Activated CD4-positive, alpha-beta memory T cell treated with anti-CD3 and anti-CD28 coated beads for 36 hours (primary cell): ENCODE results near the gene E2F3. TPM values are rescaled to one million over a fixed set of nuclear protein-coding genes. Genes with fewer than 3 reads are reported as not detected.
A peak's percentile ranks its signal among the peaks of the same experiment; 100 is the strongest.

Source experiments
- CTCF ChIA-PET: fragments of 350-600 bp; sonication (Branson Sonifier 250); formaldehyde crosslinking; loops from one replicate; lab custom pipeline; 2021; ENCODE audit warnings: antibody characterized with exemption, inconsistent platforms; lab: Charles Lee
- POLR2A ChIA-PET: fragments of 350-600 bp; sonication (Branson Sonifier 250); formaldehyde crosslinking; loops from one replicate; lab custom pipeline; 2021; ENCODE audit warnings: antibody characterized with exemption; lab: Charles Lee
- DNase-seq: peaks from one replicate; pipeline ENCODE4 v3.0.0-alpha.2; 2020
- H3K27ac Mint-ChIP-seq: one replicate; pipeline ENCODE4 v1.8.0; 2021; ENCODE audit warnings: mixed read lengths
- H3K27me3 Mint-ChIP-seq: one replicate; pipeline ENCODE4 v1.8.0; 2021; ENCODE audit warnings: mixed read lengths
- H3K36me3 Mint-ChIP-seq: one replicate; pipeline ENCODE4 v1.8.0; 2021; ENCODE audit warnings: mixed read lengths
- H3K4me1 Mint-ChIP-seq: one replicate; pipeline ENCODE4 v1.8.0; 2021; ENCODE audit warnings: low read depth, mixed read lengths
- H3K4me3 Mint-ChIP-seq: one replicate; pipeline ENCODE4 v1.8.0; 2021; ENCODE audit warnings: mild to moderate bottlenecking, mixed read lengths
- H3K9me3 Mint-ChIP-seq: one replicate; pipeline ENCODE4 v1.8.0; 2021; ENCODE audit warnings: mixed read lengths
- intact Hi-C: fragments of 100-400 bp; cut with micrococcal nuclease; formaldehyde crosslinking; loops from one replicate; pipeline ENCODE4 v1.15.1; 2023
- total RNA-seq, 2 experiments: library from RNA; stranded (reverse); gene quantifications; one replicate each; pipeline ENCODE4 v1.2.3, GENCODE V29; 2021

The E2F3 gene
- 10 to 100 TPM; 17.9 to 18.2 TPM for total RNA-seq

DNA sequence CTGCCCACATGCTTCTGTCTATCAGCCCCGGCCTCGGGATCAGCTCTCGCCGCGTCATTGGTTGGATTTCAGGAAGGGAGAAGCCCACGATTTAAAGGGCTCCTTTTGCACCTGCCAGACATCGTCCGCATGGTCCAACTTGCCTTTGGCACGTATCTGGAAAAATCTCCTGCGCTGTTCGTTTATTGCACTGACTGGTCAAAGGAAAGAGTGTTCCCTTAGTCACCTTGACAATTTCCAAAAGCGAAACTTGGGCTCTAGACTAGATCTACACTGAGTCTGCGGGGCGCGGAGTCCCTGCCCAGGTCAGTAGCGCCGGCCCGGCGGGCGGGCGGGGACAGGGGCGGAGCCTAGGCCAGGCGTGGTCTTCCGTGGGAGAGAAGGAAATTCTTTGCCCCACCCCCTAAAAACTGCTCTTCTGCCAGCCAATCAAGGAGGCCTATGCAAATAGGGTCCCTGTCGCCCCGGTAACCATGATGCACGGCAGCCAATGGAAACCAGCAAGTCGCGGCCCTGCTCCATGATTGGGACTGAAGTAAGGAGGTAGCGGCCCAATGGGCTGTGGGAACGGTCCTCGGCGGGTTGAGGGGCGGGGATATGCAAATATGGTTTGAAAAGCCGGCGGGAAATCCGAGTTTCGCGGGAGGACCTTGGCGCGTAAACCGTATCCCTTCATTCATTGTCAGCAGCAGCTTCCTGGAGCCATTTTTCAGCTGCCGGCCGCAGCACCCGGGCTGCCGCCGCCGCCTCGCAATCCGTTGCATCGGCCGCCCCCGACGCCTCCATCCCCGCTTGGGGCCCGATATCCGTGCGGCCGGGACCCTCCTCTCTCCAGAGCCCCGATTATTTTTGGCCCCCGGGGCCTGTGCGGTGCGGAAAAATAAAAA, at the start of gene E2F3:
TSS of gene E2F3 (plus strand) at position 675 of the 887 bp plus-strand sequence. CDS start 354 bp downstream, outside the sequence.
- peak within 1 kb of the TSS; percentile 97 for H3K4me3 Mint-ChIP-seq
- peak; percentile 100 for DNase-seq
- CTCF ChIA-PET, result interaction anchor here (1.3 to 1.7 kb wide), 2 partner anchors 13 to 64 kb away, joined by 4 to 5 read pairs; no protein-coding TSS in a partner anchor
- POLR2A ChIA-PET, result interaction anchor here (0.7 kb wide), 2 partner anchors 10 to 78 kb away, joined by 3 read pairs; no protein-coding TSS in a partner anchor
- peak within 1 kb of the TSS; percentile 98 for H3K27ac Mint-ChIP-seq
- H3K27me3 Mint-ChIP-seq, result no peaks in the 10 kb centered on the region
- intact Hi-C loops, result loop anchor here (1.0 to 5.0 kb wide), 6 partner anchors 32 to 1187 kb away; partner anchors contain the start of genes CDKAL1 and MBOAT1
- H3K9me3 Mint-ChIP-seq, result no peaks in the 10 kb centered on the region
- H3K36me3 Mint-ChIP-seq, result peaks cover 8% of the 10 kb centered on the region
- peaks cover 35% of the 10 kb centered on the region for H3K4me1 Mint-ChIP-seq

DNA sequence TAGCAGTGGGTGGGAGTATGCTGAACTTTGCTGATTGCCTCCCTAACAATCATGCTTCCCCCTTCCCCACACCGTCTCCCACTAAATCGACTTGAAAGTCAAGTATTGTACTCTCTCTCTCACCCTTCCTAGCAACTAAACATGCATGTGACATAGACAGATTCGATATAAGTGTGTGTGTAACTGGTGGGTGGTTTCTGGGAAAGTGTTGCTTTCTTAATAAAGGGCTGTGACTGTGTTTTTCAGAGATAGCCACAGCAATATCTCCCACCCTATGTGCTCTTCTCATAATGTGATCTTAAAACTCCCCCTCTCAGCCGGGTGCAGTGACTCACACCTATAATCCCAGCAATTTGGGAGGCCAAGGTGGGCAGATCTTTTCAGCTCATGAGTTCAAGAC, 49.3 kb upstream of the E2F3 start:
- peaks cover 11% of the 10 kb centered on the region for H3K4me1 Mint-ChIP-seq
- intact Hi-C loops, result loop anchor here (5.0 kb wide), 1 partner anchor 50 kb away; the partner anchor contains the start of gene E2F3
- peaks cover 5% of the 10 kb centered on the region for H3K36me3 Mint-ChIP-seq
- H3K27ac Mint-ChIP-seq, result peak overlapping the region; percentile 57
- ChIA-PET POLR2A (interaction anchor here (1.1 kb wide), 1 partner anchor 32 kb away, joined by 3 read pairs; no protein-coding TSS in a partner anchor), CTCF (no interaction called here)
- H3K4me3 Mint-ChIP-seq, result no peak overlapping the region
- H3K27me3 Mint-ChIP-seq, result no peaks in the 10 kb centered on the region
- DNase-seq, result peak; percentile 36
- H3K9me3 Mint-ChIP-seq, result peaks cover 13% of the 10 kb centered on the region

DNA sequence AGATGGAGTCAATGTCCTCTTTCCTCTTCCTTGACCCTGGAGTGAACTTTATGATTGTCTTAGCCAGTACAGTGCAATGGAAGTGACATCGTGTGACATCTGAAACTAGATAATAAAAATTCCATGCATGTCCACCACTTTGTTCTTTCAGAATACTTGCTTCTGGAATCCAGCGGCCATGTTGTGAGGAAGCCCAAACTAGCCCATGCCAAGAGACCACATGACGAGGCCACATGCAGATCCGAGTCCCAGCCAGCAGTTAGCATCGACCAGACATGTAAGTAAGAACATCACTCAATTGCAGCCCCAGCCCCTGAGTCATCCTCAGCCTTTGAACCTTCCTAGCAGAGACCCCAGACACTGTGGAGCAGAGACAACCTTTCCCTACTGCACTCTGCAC, 48.5 kb upstream of the E2F3 start:
- Mint-ChIP-seq H3K36me3 (peaks cover 5% of the 10 kb centered on the region), H3K27me3 (no peaks in the 10 kb centered on the region), H3K4me3 (no peak overlapping the region), H3K27ac (no peak overlapping the region), H3K9me3 (peaks cover 13% of the 10 kb centered on the region), H3K4me1 (peaks cover 11% of the 10 kb centered on the region)
- ChIA-PET CTCF (no interaction called here), POLR2A (no interaction called here)
- intact Hi-C loops, result loop anchor here (5.0 kb wide), 1 partner anchor 49 kb away; the partner anchor contains the start of gene E2F3
- no peak for DNase-seq

DNA sequence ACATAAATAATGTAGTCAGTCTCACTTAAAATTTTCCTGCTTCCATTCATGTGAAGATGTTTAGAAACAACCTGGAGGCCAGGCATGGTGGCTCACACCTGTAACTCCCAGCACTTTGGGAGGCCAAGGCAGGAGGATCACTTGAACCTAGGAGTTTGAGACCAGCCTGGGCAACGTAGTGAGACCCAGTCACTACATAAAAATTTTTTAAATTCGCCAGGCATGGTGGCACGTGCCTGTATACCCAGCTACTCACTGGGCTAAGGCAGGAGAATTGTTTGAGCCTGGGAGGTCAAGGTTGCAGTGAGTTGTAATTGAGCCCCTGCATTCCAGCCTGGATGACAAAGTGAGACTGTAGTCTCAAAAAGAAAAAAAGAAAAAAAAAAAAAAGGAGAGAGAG, 47.3 kb upstream of the E2F3 start:
- no peak for DNase-seq
- Mint-ChIP-seq H3K4me1 (peaks cover 11% of the 10 kb centered on the region), H3K36me3 (peaks cover 5% of the 10 kb centered on the region), H3K27me3 (no peaks in the 10 kb centered on the region), H3K27ac (no peak overlapping the region), H3K9me3 (peaks cover 13% of the 10 kb centered on the region), H3K4me3 (no peak overlapping the region)
- intact Hi-C loops, result loop anchor here (5.0 kb wide), 1 partner anchor 48 kb away; the partner anchor contains the start of gene E2F3
- CTCF ChIA-PET, result no interaction called here
- POLR2A ChIA-PET, result no interaction called here

DNA sequence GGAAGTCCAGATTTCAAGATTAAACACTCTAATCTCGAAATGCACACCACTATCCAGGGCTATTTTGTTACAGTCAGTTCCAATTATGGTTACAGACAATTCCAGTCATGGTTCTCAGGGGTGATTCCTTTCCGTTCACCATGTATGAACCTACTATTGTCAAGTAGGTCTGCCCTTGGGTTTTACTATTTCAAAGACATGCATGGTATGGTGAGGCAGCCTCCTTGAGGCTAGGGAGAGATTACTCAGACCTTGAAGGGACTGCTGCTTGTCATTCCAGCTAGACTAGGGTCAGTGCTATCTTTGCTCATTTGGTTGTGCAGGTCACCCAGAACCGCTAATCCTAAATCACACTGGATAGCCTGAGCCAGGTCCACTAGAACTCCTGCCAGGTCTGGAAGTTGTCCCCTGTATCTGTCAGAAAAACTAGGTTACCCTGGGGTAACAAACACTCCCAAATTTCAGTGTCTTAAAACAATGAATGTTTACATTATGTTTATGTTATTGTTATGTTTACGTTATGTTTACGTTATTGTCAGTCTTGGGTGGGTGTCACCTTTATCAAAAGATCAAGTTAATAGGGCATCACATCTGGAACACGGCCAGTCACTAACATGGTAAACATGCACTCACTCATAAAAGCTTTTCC, 41.1 kb upstream of the E2F3 start:
- peaks cover 7% of the 10 kb centered on the region for H3K4me1 Mint-ChIP-seq
- H3K27ac Mint-ChIP-seq, result no peak overlapping the region
- no peaks in the 10 kb centered on the region for H3K36me3 Mint-ChIP-seq
- intact Hi-C loops, result no loop called here
- CTCF ChIA-PET, result interaction anchor here (0.8 kb wide), 1 partner anchor 70 kb away, joined by 3 read pairs; no protein-coding TSS in a partner anchor
- no peak for DNase-seq
- H3K4me3 Mint-ChIP-seq, result no peak overlapping the region
- H3K27me3 Mint-ChIP-seq, result no peaks in the 10 kb centered on the region
- H3K9me3 Mint-ChIP-seq, result no peaks in the 10 kb centered on the region
- POLR2A ChIA-PET, result no interaction called here

DNA sequence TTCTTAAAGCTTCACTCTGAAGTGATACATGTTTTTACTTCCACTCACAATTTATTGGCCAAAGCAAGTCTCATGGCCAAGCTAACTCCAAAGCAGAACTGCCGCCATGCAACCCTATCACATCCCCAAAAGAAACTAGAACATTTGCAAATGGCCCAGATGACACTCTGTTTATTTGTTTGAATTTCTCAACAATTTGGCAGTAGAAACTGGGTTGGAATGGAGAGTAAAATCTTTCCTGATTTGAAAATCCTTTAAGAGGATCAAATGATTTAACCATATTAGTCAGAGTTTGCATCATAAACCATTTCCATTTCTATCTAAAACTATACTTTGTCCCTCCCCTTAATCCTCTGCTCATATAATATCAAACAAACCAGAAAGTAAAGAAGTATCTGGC, 39.1 kb upstream of the E2F3 start:
- POLR2A ChIA-PET, result no interaction called here
- Mint-ChIP-seq H3K36me3 (no peaks in the 10 kb centered on the region), H3K4me3 (no peak overlapping the region)

DNA sequence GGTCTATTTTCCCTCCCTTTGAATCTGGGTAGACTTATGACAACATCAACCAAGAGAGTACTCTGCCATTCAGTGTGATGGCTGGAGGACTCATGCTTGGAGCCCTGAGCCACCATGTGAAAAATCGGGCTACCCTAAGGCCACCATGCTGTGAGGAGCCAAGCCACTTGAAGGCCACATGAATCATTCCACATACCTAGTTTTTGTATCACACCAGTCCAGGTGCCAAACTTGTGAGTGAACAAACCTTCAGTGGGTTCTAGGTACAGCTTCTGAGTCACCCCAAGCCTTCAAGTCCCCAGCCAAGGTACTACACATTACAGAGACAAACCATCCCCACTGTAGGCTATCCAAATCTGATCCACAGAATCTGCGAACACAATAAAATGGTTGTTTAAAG, 37.4 kb upstream of the E2F3 start:
- DNase-seq, result no peak
- H3K4me3 Mint-ChIP-seq, result no peak overlapping the region
- no peaks in the 10 kb centered on the region for H3K36me3 Mint-ChIP-seq
- POLR2A ChIA-PET, result no interaction called here
- CTCF ChIA-PET, result no interaction called here
- H3K27ac Mint-ChIP-seq, result no peak overlapping the region
- intact Hi-C loops, result loop anchor here (2.0 kb wide), 1 partner anchor 30 kb away; no protein-coding TSS in a partner anchor
- no peaks in the 10 kb centered on the region for H3K9me3 Mint-ChIP-seq
- no peaks in the 10 kb centered on the region for H3K27me3 Mint-ChIP-seq
- H3K4me1 Mint-ChIP-seq, result peaks cover 39% of the 10 kb centered on the region

More for the DNA sequence above, 39.1 kb upstream of the E2F3 start:
- intact Hi-C loops, result no loop called here
- CTCF ChIA-PET, result no interaction called here
- no peak overlapping the region for H3K27ac Mint-ChIP-seq
- peaks cover 28% of the 10 kb centered on the region for H3K4me1 Mint-ChIP-seq
- DNase-seq, result no peak
- no peaks in the 10 kb centered on the region for H3K27me3 Mint-ChIP-seq
- H3K9me3 Mint-ChIP-seq, result no peaks in the 10 kb centered on the region

DNA sequence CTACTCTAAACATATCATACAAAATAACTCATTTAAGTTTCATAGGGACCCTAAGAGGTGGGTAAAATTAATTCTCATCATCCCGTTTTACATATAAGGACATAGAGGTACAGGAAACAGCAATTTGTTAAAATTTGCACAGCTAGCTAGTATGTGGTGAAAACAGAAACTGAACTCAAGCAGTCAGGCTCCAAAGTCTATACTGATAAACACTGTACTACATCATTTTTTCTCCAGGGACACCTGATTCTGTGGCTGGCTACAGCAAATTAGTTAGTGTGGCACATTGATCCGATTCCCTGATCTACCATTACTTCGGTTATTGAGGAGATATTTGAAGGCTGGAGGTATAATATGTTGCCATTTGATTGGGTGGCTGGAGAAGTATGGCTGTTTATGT, 36.2 kb upstream of the E2F3 start:
- DNase-seq, result no peak

DNA sequence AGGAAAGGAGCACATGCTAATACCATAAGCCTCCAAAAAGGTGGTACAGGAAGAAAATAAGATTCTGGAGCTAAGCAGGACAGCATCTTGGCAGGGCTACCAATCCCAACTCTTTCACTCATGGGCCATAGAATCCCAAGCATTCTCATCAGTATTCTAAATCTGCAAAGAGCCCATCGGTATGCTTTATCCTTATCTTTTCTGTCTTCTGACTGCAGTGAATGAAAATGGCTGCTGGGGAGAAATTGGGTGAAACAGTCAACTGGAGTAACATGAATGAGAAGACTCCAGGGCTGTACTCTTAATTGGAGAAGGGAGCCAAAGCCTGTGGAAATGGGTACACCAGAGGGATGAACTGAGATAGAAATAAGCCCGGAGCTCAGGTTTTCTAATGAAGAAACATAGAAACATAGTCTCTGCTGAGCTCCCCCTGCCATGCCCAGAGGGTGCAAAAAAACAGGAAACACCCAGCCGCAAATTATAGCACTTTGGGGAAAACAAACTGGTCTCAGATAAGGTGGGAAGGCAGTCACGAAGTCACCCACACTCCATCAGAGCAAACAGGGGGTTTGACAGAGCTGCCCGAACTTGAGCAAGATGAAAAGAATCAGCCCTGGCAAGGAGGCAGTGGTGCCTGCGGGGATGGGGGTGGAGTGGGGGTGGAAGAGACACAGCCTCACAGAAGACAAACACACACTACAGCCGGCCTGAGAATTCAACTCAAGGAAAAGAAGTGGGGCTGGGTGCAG, 35.4 kb upstream of the E2F3 start:
- H3K4me3 Mint-ChIP-seq, result peak overlapping the region; percentile 45
- intact Hi-C loops, result loop anchor here (2.0 to 5.0 kb wide), 2 partner anchors 45 to 154 kb away; partner anchors contain the start of gene MBOAT1
- CTCF ChIA-PET, result interaction anchor here (0.7 to 1.0 kb wide), 2 partner anchors 38 to 239 kb away, joined by 3 read pairs; no protein-coding TSS in a partner anchor
- no peaks in the 10 kb centered on the region for H3K27me3 Mint-ChIP-seq
- H3K4me1 Mint-ChIP-seq, result peaks cover 53% of the 10 kb centered on the region
- peak overlapping the region; percentile 83 for H3K27ac Mint-ChIP-seq
- no peaks in the 10 kb centered on the region for H3K9me3 Mint-ChIP-seq
- DNase-seq, result peak; percentile 45
- no peaks in the 10 kb centered on the region for H3K36me3 Mint-ChIP-seq
- POLR2A ChIA-PET, result interaction anchor here (0.5 to 1.9 kb wide), 2 partner anchors 30 to 1971 kb away, joined by 5 to 6 read pairs; no protein-coding TSS in a partner anchor

More for the DNA sequence above, 36.2 kb upstream of the E2F3 start:
- no peak overlapping the region for H3K4me3 Mint-ChIP-seq
- intact Hi-C loops, result loop anchor here (2.0 to 5.0 kb wide), 2 partner anchors 31 to 153 kb away; partner anchors contain the start of gene MBOAT1
- H3K27me3 Mint-ChIP-seq, result no peaks in the 10 kb centered on the region
- ChIA-PET POLR2A (interaction anchor here (0.5 to 1.9 kb wide), 2 partner anchors 29 to 1970 kb away, joined by 5 to 6 read pairs; no protein-coding TSS in a partner anchor), CTCF (no interaction called here)
- no peaks in the 10 kb centered on the region for H3K9me3 Mint-ChIP-seq
- H3K36me3 Mint-ChIP-seq, result no peaks in the 10 kb centered on the region
- H3K27ac Mint-ChIP-seq, result peak overlapping the region; percentile 81
- peaks cover 48% of the 10 kb centered on the region for H3K4me1 Mint-ChIP-seq

DNA sequence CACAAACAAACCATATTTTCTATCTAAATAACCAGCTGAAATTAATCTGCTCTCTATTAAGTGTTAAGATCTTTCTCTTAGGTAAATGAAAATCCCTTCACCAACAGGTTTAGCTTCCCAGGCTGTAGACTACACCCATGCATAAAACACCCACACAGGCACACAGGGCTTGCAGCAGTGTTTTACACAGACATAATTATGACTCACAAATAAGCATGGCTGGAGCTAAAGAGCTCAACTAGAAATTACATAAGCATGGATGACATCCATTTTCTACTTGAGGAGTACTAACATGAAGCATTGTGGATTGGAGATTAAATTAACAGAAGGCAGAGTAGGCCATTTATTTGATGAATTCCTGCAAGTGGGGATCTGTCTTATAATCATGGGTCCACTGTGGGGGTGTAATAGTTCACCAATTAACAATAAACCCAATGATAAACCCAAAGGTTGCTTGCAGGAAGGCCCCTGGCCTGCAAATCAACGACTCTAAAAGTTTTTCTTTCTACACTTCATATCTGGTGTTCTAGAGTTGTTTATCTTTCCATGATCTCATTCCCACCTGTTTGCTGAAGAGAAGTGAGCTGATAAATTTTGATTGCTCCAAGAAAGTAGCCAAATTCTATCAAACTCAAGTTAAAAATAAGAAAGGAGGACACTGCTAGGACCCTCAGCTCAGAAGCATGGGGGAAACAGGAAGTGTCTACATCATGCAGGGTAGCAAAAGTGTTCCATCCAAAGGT, 33.8 kb upstream of the E2F3 start:
- Mint-ChIP-seq H3K4me3 (no peak overlapping the region), H3K27me3 (no peaks in the 10 kb centered on the region), H3K36me3 (no peaks in the 10 kb centered on the region), H3K9me3 (no peaks in the 10 kb centered on the region), H3K4me1 (peaks cover 53% of the 10 kb centered on the region), H3K27ac (peak overlapping the region; percentile 16)
- CTCF ChIA-PET, result interaction anchor here (1.0 to 1.5 kb wide), 2 partner anchors 36 to 160 kb away, joined by 3 to 5 read pairs; no protein-coding TSS in a partner anchor
- POLR2A ChIA-PET, result no interaction called here
- peak; percentile 35 for DNase-seq
- intact Hi-C loops, result loop anchor here (2.0 to 5.0 kb wide), 2 partner anchors 47 to 156 kb away; partner anchors contain the start of gene MBOAT1
